Endometrial microvascular endothelial cells (primary cell): ENCODE measurements around the gene WDR89. TPM values are rescaled to one million over a fixed set of nuclear protein-coding genes. Genes with fewer than 3 reads are reported as not detected.
"Not testable (repeated sequence)": the region's sequence is repeated elsewhere in the genome, so short reads cannot be mapped to it uniquely, and the experiment has no call there.

ENCODE experiments used
- in situ Hi-C: cut with HindIII; loops from 2 replicates; pipeline ENCODE4 v1.10.0; 2017; ENCODE audit warnings: low sequenced_read_pairs, low pct_unique_long_range_greater_than_20kb; ENCODE audit errors: inconsistent ontology term
- total RNA-seq: library from RNA; depleted of rRNA; stranded (reverse); fragments of >200 nt; gene quantifications from one replicate; pipeline ENCODE4 v1.2.3, GENCODE V29; 2015; ENCODE audit errors: inconsistent ontology term

The WDR89 gene
- total RNA-seq, 1 donor from 2014 or later: 9.7 TPM

DNA sequence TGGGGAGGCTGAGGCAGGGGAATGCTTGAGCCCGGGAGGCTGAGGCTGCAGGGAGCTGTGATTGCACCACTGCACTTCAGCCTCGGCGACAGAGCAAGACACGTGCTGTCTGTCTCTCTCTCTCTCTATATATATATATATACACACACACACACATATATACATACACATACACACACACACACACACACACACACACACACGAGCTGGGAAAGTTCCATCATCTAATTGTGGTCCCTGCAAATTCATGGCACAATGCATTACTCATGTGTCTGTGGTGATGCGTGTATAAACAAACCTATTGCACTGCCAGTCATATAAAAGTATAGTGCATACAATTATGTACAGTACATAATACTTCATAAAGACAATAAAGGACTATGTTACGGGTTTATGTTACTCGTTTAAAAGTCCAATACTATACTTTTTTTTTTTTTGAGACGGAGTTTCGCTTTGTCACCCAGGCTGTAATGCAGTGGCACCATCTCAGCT lies 36.6 kb downstream of the WDR89 start:
- in situ Hi-C loops: no loop called here

DNA sequence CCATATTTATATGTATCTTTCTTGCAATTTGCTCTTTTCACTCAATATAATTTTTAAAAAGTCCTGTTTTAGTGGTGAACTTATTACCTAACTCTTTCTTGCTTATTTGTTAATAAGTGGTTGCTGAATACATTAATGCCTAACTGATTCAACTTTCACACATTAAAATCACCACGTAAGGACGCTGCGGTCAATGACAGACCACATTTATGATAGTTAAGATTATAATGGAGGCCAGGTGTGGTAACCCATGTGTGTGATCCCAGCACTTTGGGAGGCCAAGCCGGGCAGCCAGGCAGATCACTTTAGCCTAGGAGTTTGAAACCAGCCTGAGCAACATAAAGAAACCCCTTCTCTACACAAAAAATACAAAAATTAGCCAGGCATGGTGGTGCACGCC lies 37.0 kb downstream of the WDR89 start:
- in situ Hi-C loops: no loop called here

DNA sequence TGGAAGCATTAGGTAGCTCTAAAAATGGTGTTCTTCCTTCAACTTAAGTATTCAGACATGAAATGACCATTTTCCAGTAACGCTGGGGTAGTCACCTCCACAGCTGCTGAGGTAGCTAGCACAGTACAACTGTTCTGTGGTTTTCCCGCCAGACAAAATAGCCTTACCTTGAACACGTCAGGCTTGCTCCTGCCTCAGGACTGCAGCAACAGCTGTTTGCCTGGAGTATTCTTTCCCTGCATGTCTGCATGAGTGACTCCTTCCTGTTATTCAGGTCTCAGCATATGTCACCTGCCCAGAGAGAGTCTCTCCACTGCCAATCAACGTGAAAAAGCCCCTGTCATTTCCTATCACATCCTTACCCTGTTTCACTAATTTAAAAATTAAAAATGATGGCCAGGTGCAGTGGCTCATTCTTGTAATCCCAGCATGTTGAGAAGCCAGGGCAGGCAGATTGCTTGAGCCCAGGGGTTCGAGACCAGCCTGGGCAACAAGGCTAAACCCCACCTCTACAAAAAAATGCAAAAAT lies 37.9 kb downstream of the WDR89 start:
- in situ Hi-C loops: no loop called here

DNA sequence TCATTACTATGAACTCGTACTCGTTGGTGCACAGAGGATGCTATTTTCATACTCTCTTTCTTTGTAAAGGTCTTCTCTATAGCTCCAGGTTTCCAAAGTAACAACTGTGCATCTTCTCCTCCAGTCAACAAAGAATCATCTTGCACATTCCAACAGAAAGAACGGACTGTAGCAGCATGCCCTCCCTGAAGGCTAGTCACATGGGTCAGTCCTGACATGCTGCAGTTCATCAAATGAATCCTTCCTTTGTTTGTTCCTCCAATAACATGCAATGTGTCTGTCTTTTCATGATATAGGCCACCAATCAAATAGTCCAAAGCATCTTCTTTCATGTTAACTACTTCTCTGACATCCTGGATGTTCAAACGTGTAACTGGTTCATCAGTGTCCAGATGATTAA lies 42.9 kb downstream of the WDR89 start:
- in situ Hi-C loops: no loop called here

DNA sequence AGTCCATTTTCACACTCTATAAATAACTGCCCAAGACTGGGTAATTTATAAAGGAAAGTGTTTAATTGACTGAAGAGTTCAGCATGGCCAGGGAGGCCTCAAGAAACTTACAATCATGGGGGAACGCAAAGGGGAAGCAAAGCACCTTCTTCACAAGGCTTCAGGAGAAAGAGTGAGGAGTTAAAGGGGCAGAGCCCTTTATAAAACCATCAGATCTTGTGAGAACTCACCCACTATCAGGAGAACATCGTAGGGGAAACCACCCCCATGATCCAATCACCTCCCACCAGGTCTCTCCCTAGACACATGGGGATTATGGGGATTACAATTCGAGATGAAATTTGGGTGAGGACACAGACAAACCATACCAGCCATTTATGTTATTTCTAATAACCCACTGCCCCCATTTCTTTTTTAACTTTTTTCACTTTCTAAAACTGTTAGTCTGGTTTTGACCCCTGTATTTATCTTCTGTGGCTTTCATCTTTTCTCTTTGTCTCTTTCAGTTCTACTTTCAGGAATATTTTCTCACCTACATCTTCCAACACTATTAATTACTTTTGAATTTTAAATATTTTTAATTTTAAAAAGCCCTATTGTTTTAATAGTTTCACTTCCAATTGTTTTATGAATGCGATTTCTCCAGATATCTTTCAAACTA lies 44.5 kb downstream of the WDR89 start:
- in situ Hi-C loops: no loop called here

DNA sequence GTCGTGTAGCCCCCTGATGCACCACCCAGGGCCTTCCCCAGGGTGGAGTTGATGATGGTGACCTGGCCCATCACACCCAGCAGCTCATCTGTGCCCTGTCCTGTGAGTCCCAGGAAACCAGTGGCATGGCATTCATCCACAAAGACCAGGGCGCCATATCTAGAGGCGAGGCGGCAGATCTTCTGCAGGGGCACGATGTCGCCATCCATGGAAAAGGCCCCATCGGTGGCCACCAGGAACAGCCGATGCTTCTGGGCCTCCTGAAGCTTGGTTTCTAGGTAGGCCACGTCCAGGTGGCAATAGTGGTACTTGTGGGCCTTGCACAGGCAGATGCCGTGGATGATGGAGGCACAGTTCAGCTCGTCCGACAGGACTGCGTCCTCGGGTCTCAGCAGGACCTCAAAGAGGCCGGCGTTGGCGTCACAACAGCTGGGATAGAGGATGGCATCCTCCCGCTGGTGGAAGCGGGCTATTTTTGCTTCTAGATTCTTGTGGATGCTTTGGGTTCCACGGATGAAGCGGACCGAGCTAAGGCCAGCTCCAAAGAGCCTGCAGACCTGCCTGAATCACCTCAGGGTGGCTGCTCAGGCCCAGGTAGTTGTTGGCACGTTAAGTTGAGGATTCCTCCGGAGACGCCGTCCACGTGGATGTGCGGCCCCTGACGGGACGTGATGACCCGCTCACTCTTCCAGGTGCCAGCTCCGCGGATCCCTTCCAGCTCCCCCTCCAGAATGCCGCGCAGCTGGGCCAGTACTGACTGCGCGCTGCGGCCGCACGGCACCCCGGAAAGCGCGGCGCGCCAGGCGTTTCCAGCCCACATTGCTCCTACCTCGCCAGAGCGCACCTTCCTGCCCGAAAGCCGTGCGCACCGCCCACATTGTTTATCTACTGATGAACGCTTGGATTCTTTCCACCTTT lies 47.0 kb downstream of the WDR89 start:
- in situ Hi-C loops: no loop called here

DNA sequence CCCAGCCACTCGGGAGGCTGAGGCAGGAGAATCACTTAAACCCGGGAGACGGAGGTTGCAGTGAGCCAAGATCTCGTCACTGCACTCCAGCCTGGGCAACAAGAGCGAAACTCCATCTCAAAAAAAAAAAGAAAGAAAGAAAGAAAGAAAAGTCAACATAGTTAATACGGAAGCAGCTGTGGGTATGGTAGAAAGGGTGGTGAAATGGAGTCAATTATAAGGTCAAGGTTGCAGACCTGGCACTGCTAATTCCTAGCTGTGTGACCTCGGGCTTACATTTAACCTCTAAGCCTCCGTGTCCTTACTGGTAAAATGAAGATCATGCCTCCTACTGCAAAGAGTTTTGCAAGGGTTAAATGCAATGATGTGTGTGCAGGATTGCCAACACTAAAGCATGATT lies 58.6 kb downstream of the WDR89 start:
- in situ Hi-C loops: not testable (repeated sequence)

DNA sequence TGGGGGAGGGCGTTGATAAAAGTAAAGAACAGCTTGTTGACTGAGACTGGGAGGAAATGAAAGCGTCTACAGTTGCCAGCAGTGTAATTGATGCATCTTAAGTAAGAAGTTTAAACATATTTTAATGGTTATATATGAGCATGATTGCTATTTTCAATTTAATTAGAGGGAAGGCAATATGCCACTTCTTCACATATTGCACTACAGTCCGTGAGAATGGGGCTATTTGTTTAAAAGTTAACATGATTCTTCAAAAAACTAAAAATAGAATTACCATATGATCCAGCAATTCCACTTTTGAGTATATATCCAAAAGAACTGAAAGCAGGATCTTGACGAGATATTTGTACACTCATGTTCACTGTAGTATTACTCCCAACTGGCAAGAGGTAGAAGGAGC lies 60.2 kb downstream of the WDR89 start:
- in situ Hi-C loops: no loop called here

DNA sequence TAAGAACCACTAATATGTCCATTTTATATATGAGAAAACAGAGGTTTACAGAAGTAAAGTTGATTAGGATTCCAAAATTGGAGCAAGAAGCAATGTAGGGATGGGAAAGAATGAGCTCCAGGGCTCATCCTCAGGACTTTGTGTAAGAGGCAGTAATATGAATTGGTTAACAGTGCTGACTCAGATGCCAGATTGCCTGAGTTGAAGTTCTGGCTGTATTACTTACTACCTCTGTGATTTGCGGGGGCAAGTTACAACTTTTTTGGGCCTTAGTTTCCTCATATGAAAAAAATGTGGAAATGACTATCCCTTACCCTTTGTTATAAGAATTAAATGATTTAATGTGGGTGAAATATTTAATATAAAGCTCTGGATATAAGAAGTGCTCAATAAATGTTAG lies 63.4 kb downstream of the WDR89 start:
- in situ Hi-C loops: no loop called here

DNA sequence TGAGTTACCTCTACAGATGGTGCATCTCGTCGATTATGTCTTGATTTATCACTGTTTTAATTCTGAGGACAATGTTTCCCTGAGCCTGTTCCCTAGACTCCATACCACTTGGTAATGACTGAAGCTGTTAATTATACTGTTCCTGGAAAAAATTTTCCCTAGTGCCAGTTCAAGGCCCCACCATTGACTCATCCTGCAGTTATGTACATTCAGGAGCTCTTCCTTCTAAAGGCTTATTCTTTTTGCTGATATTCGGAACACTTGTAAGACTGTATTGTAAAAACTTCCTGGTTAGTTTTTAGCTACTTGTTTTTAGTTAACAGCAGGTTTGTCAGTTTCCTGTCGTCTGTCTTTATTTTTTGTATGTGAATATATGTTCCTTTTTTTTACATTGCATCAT lies 68.1 kb downstream of the WDR89 start:
- in situ Hi-C loops: no loop called here

DNA sequence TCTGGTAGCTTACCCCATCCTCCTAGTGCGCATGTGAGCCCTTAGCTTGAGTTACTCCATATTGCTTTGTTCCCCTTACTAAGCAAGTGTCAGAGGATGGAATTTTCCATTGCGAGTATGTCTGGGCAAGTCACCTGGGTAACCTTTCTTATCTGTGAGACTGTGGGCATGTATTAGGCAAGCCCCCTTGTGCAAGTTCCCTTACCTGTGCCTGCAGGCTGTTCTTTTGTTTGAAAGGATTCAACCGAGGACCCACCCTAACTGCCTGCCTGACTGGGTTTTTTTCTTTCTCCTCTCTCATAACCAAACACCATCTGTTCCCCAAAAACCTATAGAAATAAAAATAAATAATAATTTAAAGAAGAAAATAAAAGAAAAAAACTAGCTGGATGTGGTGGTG lies 76.2 kb downstream of the WDR89 start:
- in situ Hi-C loops: no loop called here

DNA sequence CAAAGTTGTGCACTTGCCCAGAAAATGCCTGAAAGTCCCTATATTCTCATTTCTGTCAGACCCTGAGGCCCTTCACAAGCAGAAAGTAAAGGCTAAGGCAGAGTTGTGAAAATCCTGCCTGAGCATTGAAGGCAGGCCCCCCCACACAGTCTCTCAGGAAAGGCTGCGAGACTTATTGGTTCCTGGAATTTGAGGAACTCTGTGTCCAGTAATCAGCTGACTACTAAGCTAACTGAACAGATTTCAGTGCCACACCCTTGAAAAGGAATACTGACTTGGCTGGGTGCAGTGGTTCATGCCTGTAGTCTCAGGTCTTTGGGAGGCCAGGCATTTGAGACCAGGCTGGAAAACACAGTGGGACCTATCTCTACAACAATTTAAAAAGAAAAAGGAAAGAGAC lies 77.4 kb downstream of the WDR89 start:
- in situ Hi-C loops: no loop called here

DNA sequence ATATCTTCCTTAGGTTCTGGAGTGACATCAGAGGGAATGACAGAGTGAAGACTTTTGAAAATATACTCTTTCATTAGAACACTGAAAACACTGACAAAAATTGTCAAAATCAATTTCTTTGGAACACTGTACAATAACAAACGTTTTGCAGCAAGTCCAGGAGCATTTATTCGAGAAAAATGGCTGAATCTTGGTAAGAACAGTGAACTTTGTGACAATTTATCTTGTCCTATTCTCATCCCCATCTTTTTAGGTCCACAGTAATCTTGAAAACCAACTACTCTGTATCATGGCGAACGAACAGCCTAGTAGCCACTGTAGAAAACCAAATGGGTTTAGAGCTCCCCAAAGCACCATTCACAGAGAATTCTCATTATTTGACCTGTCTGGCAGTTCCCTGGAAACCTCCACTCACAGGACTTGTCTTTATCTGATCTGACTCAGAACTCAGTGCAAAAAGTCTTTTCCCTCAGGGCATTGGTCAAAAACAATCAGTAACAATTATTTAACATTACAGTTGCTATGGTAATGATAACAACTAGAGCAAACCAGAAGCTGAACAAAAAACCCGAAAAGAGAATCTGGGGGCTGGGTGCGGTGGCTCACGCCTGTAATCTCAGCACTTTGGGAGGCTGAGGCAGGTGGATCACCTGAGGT lies 78.2 kb downstream of the WDR89 start:
- in situ Hi-C loops: no loop called here

DNA sequence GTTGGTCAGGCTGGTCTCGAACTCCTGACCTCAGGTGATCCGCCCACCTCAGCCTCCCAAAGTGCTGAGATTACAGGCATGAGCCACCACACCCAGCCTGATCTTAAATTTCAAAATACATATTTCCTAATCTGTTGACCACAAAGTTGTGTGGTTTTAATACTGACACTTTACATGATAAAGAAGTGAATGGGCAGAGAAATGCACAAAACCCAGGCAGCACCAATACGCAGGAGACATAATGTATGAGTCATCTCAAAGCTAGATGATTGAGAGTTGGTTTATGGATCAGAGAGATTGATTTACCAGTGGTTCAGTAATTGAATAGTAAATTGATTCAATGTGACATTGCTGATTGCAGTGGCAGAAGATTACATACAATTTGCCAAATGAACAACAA lies 79.3 kb downstream of the WDR89 start:
- in situ Hi-C loops: no loop called here

DNA sequence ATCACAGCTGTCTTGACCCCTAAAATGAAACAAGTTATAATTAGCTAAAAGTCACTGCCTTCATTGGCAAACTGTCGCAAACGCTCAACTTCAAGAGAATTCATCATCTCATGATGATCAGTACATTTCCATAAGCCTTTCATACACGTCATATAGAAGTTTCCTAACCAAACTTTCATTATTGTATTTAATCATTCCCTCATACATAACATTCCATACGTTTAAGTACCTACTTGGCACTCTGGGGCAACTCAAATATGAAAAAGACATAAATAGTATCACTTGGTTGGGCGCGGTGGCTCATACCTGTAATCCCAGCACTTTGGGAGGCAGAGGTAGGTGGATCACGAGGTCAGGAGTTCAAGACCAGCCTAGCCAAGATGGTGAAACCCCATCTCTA lies 86.1 kb downstream of the WDR89 start:
- in situ Hi-C loops: no loop called here

DNA sequence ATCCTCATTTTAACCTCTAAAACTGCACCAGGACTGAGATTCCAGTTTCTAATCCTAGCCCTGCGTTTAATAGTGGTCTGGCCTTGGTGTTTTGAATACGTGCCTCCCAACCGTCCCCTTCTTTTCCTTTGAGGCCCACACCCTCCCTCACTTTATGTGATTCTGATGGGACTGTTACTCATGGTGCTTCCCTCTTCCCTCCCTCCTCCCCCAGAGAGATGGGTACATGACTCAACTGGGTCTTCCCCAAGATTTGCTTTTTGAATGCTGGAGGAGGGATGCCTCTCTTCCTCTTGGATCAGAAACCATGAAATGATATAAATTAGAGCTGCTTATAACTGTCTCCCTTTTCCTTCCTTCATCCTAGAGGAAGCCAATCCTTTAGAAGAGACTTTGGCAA lies 90.3 kb downstream of the WDR89 start:
- in situ Hi-C loops: no loop called here

DNA sequence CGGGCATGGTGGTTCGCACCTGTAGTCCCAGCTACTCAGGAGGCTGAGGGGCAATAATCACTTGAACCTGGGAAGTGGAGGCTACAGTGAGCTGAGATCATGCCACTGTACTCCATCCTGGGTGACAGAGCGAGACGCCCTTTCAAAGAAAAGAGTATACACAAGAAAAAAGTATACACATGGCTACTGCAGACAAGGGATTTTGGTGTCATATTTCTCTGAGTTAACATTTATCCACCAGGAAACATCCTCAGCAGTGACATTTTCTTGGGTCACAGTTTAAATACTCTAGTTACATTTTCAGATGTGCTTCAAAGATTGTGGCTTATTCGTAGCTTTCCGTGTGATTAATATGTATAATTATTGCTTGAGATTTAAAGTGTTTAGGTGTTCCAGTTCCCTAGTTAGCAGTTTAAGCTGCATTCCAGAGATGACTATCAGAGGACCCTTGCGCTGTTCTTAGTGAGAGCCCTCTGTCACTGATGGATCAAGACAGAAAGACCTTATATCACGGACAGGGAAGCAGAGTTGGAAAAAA lies 93.8 kb downstream of the WDR89 start:
- in situ Hi-C loops: no loop called here
